ENCODE data around the gene KATNB1.
A peak's percentile ranks its signal among the peaks of the same experiment; 100 is the strongest.
"Not testable (repeated sequence)": the region's sequence is repeated elsewhere in the genome, so short reads cannot be mapped to it uniquely, and the experiment has no call there.

Gene KATNB1

GRCh38 chr16:57779836-57780235, 44.3 kb downstream of the KATNB1 start:
- not testable (repeated sequence) for DNase-seq

GRCh38 chr16:57781349-57781740, 45.8 kb downstream of the KATNB1 start:
- no peak for DNase-seq

GRCh38 chr16:57781741-57782606, 46.4 kb downstream of the KATNB1 start:
- no peak for DNase-seq

- not testable (repeated sequence) for DNase-seq
Measured at GRCh38 chr16:57782607-57783055, 47.1 kb downstream of the KATNB1 start.

GRCh38 chr16:57783116-57783515, 47.5 kb downstream of the KATNB1 start:
- no peak for DNase-seq

- DNase-seq, result no peak
Measured at GRCh38 chr16:57783883-57784282, 48.3 kb downstream of the KATNB1 start.

GRCh38 chr16:57784334-57784733, 48.8 kb downstream of the KATNB1 start:
- DNase-seq, result no peak

- DNase-seq, result no peak
Measured at GRCh38 chr16:57785385-57785784, 49.8 kb downstream of the KATNB1 start.

GRCh38 chr16:57785924-57786323, 50.4 kb downstream of the KATNB1 start:
- no peak for DNase-seq

GRCh38 chr16:57786632-57787518, 51.3 kb downstream of the KATNB1 start:
- no peak for DNase-seq

GRCh38 chr16:57787519-57787905, 51.9 kb downstream of the KATNB1 start:
- no peak for DNase-seq

GRCh38 chr16:57788252-57788841, 52.8 kb downstream of the KATNB1 start:
- DNase-seq, result no peak

- DNase-seq, result no peak
Measured at GRCh38 chr16:57788951-57789350, 53.4 kb downstream of the KATNB1 start.

- no peak for DNase-seq
Measured at GRCh38 chr16:57791195-57791892, 55.8 kb downstream of the KATNB1 start.

- no peak for DNase-seq
Measured at GRCh38 chr16:57791893-57792461, 56.4 kb downstream of the KATNB1 start.

GRCh38 chr16:57794849-57795430, 59.4 kb downstream of the KATNB1 start:
- DNase-seq, result no peak

GRCh38 chr16:57795431-57795878, 59.9 kb downstream of the KATNB1 start:
- peak; percentile 20 to 40 for DNase-seq

- DNase-seq, result not testable (repeated sequence)
Measured at GRCh38 chr16:57796014-57796413, 60.4 kb downstream of the KATNB1 start.

- DNase-seq, result no peak
Measured at GRCh38 chr16:57797216-57797525, 61.6 kb downstream of the KATNB1 start.

GRCh38 chr16:57797526-57798266, 62.1 kb downstream of the KATNB1 start:
- no peak for DNase-seq

- no peak for DNase-seq
Measured at GRCh38 chr16:57798267-57798810, 62.8 kb downstream of the KATNB1 start.

Data from CD4-positive, alpha-beta T cell treated with Interleukin-1 beta for 1 hour (primary cell).